KBM-7 (cell line): ENCODE measurements around the gene POLA1.

ENCODE experiments used
- DNase-seq: peaks from one replicate; pipeline ENCODE4 v3.0.0-alpha.2; 2015
- in situ Hi-C: fragments of 300-500 bp; cut with MboI; formaldehyde crosslinking; loops from 2 replicates; pipeline ENCODE4 v1.14.3; 2020; ENCODE audit warnings: low sequenced_read_pairs, low pct_unique_long_range_greater_than_20kb, mixed read lengths

Gene POLA1

DNA sequence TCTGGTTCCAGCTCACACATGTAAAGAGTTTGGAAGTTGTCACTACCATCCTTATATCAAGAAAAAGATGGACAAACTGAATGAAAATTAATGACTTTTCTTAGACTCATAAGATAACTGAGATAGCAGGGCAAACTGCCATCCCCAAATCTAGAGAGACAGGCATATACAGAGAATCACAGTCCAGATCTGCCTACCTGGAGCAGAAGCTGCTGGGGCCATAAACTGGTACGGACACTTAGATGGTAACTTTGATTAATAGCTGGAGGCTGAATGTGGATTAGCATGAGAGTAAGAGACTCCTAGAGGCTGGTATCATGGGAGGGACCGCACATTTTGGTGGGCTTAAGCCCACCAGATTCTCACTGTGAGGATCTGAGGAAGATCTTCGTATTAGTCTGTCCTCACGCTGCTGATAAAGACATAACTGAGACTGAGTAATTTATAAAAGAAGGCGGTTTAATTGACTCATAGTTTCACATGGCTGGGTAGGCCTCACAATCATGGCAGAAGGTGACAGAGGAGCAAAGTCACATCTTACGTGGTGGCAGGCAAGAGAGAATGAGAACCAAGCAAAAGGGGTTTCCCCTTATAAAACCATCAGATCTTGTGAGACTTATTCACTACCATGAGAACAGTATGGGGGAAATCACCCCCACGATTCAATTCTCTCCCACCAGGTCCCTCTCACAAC is 10.8 kb upstream of the POLA1 start:
- in situ Hi-C loops, result no loop called here
- DNase-seq, result no peak

DNA sequence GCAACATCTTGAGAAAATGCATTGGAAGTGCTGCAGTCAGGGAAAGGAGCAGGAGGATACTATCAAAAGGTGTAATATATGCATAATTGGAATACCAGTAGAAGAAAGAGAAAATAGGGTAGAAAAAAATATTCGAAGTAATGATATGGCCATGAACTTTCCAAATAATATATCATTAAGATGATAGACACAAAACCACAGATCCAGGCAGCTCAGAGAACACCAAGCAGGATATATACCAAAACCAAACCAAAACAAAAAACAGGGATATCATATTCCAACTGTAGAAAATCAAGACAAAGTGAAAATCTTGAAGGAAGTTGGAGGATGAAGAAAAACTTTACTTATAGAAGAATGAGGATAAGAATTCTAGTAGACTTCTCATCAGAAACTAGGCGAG is 9.7 kb upstream of the POLA1 start:
- in situ Hi-C loops, result no loop called here

DNA sequence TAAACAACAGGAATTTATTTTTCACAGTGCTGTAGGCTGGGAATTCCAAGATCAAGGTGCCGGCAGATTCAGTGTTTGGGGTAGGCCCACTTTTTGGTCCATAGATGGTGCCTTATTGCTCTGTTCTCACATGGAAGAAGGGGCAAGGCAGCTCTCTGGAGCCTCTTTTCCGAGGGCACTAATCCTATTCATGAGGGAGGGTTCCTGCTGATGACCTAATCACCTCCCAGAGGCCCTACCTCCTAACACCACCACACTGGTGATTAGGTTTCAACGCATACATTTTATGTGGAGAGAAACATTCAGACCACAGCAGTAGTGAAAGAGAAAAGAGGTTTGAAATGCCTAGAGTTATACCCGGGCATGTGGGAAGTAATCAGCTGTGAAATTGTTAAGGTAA is 1.4 kb upstream of the POLA1 start:
- DNase-seq, result no peak
- in situ Hi-C loops, result no loop called here

More for the DNA sequence above, 9.7 kb upstream of the POLA1 start:
- no peak for DNase-seq

DNA sequence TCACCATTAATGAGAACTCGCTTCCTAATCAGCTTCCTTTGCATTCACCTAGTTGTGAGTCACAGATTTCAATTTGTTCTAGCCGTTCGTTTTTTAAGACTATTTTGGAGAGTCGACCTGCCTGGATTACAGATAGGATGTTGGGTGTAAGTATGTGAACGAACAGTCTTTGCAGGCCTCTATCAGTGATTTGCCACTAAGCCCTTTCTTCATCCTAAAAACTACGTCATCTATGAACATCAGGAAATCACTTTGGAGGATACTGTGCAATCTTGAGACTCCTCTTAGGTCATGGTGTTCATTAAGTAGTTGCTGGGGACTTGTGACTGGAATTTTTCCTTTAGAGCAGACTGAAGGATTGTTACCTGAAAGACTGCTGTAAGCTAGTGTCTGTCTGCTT is 1.1 kb downstream of the POLA1 start:
- DNase-seq, result peak; percentile 7
- in situ Hi-C loops, result no loop called here

- DNase-seq, result no peak
- in situ Hi-C loops, result no loop called here
Observed at GRCh38 chrX:24696294-24696693, 2.6 kb downstream of the POLA1 start.

GRCh38 chrX:24702362-24703184 is 8.9 kb downstream of the POLA1 start:
- in situ Hi-C loops, result no loop called here
- no peak for DNase-seq

DNA sequence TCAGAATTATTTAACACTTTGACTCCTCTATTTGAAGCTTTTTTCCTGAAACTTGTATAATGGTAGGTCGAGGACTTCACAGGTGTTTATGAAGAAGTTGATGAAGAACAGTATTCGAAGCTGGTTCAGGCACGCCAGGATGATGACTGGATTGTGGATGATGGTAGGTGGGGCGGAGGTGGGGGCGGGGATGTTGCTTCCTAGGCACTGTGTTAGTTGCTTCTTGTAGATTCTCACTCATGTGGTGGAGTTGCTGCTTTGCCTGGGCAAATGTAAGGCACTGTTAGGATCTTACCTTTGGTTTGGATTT is 9.4 kb downstream of the POLA1 start:
- in situ Hi-C loops, result no loop called here
- DNase-seq, result no peak

- no peak for DNase-seq
- in situ Hi-C loops, result no loop called here
Observed at GRCh38 chrX:24718771-24719170, 25.1 kb downstream of the POLA1 start.

- in situ Hi-C loops, result no loop called here
- no peak for DNase-seq
Observed at GRCh38 chrX:24720036-24720435, 26.3 kb downstream of the POLA1 start.

DNA sequence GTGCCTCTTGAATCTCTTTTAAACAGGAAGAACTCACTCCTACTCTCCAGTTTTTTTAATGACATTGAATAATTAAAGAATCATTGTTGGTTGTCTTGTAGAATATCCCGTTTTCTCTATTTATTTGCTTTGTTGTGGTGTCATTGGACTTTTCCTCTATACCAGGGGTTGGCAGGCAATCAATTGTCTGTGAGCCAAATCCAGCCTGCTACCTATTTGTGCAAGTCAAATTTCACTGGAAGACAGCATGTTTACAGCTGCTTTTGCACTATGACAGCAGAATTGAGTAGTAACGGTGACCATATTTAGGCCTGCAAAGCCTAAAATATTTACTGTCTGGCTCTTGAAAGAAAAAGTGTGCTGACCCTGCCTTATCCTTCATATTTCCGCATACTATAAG is 34.8 kb downstream of the POLA1 start:
- in situ Hi-C loops, result no loop called here
- no peak for DNase-seq

GRCh38 chrX:24732766-24733500 is 39.2 kb downstream of the POLA1 start:
- peak; percentile 10 for DNase-seq
- in situ Hi-C loops, result no loop called here

DNA sequence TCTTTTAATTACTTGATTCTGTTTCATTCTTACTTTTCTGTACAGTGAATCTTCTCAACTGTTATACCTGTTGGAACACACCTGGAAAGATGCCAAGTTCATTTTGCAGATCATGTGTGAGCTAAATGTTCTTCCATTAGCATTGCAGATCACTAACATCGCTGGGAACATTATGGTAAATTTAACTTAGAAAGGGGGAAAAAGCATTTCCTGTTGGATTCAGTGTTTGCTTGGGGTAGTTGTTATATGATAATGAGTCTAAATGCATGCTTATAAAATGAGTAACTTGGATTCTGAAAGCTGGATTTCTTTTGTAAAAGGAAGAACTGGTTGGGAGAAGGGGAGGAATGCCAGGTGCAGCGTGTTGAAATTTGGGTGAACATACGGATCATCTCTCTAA is 47.6 kb downstream of the POLA1 start:
- no peak for DNase-seq

DNA sequence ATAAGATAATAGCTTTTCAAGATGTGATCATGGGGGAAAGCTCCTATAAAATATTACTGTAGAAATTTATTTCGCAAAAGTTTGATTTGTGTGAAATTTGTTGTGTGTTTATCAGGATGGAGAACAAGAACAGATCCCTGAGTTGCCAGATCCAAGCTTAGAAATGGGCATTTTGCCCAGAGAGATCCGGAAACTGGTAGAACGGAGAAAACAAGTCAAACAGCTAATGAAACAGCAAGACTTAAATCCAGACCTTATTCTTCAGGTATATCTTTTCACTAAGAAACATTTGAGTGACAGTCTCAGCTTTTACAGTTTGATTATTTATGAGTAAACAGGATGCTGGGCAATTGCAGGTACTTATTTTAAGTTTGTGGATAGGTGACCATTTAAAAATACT is 54.5 kb downstream of the POLA1 start:
- DNase-seq, result no peak
- in situ Hi-C loops, result no loop called here

More for the DNA sequence above, 47.6 kb downstream of the POLA1 start:
- in situ Hi-C loops, result no loop called here

DNA sequence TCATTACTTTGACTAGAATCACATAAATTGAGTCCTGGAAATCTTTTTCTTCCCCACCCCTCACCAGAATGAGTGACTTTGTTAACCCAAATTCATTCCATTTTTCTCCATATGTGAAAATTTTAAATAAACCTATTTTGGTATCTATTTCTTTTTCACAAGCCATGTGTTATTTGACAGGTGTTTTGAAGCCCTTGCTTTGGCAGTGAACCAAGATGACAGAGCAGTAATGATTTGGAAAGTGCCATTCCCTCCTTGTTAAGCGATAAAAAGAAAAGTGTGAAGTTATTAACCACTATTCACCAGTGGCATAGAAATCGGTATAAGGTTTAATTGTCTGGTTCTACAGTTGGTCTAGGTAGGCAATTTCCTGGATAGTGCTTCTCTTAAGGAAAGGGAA is 66.1 kb downstream of the POLA1 start:
- in situ Hi-C loops, result no loop called here
- no peak for DNase-seq

GRCh38 chrX:24760363-24761000 is 66.8 kb downstream of the POLA1 start:
- in situ Hi-C loops, result no loop called here
- no peak for DNase-seq

- no peak for DNase-seq
- in situ Hi-C loops, result no loop called here
Observed at GRCh38 chrX:24761306-24761705, 67.6 kb downstream of the POLA1 start.

DNA sequence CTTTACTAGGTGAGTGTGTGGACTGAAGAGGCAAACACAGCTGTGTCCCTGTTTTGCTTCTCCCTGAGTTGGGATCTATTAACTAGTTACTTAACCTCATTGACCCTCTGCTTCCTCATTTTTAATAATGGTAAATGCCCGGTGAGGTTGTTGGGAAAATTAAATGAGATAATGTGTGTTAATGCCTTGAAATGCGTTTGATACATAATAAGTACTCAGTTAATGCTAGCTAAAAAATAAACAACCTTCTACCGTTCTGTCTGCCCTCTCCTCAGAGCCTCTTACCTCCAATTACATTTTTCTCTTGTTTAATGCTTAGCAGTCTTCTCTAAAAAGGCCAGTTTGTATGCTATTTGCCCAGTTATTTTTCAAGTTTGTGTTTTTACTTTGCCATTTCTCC is 70.3 kb downstream of the POLA1 start:
- DNase-seq, result no peak
- in situ Hi-C loops, result no loop called here

DNA sequence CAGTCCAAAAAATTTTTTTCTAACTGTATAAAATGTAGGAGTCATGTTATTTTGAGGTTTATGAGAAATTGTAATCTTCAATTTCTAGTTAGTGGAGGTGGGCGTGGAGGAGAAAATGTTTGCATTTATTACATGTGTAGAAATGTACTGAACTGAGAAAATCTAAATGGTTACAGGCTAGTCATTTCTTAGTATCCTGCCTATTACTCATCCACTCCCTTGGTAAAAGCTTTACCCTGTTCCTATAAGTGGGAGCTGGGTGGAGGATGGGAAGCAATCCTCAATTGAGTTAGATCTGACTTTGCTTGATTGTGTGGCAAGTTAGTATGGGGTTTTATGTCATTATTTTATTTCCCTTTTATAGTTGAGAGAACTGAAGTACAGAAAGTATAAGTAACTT is 73.8 kb downstream of the POLA1 start:
- DNase-seq, result no peak
- in situ Hi-C loops, result no loop called here

DNA sequence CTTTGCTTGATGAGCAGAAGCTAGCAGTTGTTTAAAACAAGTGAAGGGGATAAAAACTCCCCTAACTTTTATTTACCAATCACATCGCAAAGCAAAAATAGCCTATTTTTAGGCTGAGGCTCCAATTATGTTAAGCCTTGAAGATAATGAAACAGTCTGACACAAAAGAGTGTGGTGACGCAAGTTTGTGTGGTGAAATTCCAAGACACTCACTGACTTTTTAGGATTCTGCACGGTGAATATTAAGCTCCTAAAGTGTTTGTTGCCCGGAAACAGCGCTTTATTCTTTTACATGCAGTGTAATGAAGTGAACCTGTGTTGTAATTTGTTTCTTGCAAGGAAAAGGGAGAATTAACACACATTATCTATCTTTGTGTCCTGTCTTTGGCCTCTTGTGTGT is 74.8 kb downstream of the POLA1 start:
- no peak for DNase-seq
- in situ Hi-C loops, result no loop called here

- in situ Hi-C loops, result no loop called here
Observed at GRCh38 chrX:24774650-24775049, 80.9 kb downstream of the POLA1 start.

More at GRCh38 chrX:24774650-24775049, 80.9 kb downstream of the POLA1 start:
- DNase-seq, result no peak
